K562 (cell line): ENCODE measurements around the gene TRIM37. TPM values are rescaled to one million over a fixed set of nuclear protein-coding genes. Genes with fewer than 3 reads are reported as not detected.

Experiments
- KDM1A ChIP-seq, 2 experiments: fragments of 450-650 bp; IDR thresholded peaks; 2 replicates each; pipeline ENCODE4 v1.6.1; 2016; ENCODE audit warnings: mild to moderate bottlenecking in 2 of 2
- MGA ChIP-seq: fragments of 450-650 bp; IDR thresholded peaks from 2 replicates; pipeline ENCODE4 v1.6.1; 2016; ENCODE audit warnings: mild to moderate bottlenecking, moderate library complexity
- NCOA1 ChIP-seq: fragments of 450-650 bp; IDR thresholded peaks from 2 replicates; pipeline ENCODE4 v1.6.1; 2016; ENCODE audit warnings: low read depth
- NR2C1 ChIP-seq, 2 experiments: fragments of 450-650 bp; IDR thresholded peaks; 2 replicates each; pipeline ENCODE4 v1.6.1; 2017; ENCODE audit warnings: mild to moderate bottlenecking in 2 of 2, antibody characterized with exemption in 1 of 2, inconsistent platforms in 1 of 2, missing compliant biosample characterization in 1 of 2, missing genetic modification characterization in 1 of 2
- ZNF644 ChIP-seq: fragments of 200-800 bp; sonication (Bioruptor generic); IDR thresholded peaks from 2 replicates; pipeline ENCODE4 v1.6.1; 2016; ENCODE audit warnings: low read depth, missing genetic modification characterization, missing compliant biosample characterization
- ZNF76 ChIP-seq: fragments of 250-450 bp; sonication (Bioruptor Pico); IDR thresholded peaks from 2 replicates; pipeline ENCODE4 v1.4.0; 2020; ENCODE audit warnings: mild to moderate bottlenecking, moderate library complexity, borderline replicate concordance
- polyA plus RNA-seq, 8 experiments: library from polyadenylated mRNA; depleted of rRNA in 4 of 8; stranded (reverse) in 5 of 8; unstranded in 3 of 8; fragments of >200 nt; fragmentation: Nextera tagmentation in 2 of 8; fragmentation: Illumina TruSeq in 1 of 8; extraction: Ambion mirVana in 2 of 8; extraction: Trizol in 1 of 8; gene quantifications; 2 replicates each; pipeline versions ENCODE4 v1.2.1 to v1.2.3, GENCODE V29; 2011 to 2014; ENCODE audit warnings: inconsistent platforms in 1 of 8, missing spikeins in 1 of 8
- total RNA-seq, 7 experiments: library from RNA; depleted of rRNA in 6 of 7; stranded (reverse); fragments of >200 nt in 6 of 7; fragmentation: Illumina TruSeq in 2 of 7; extraction: Trizol in 2 of 7; gene quantifications; 2 replicates each; pipeline versions ENCODE4 v1.2.1 to v1.2.3, GENCODE V29; 2011 to 2021; ENCODE audit warnings: low replicate concordance in 1 of 7
- TF ChIP-seq, protein P1 (sequence below): fragments of 450-650 bp; IDR thresholded peaks from 2 replicates; pipeline ENCODE4 v1.7.1; 2018; ENCODE audit warnings: mild to moderate bottlenecking, low read depth; ENCODE audit not compliant: partially characterized antibody
- TF ChIP-seq, protein P2 (sequence below): fragments of 450-650 bp; IDR thresholded peaks from 2 replicates; pipeline ENCODE4 v1.6.1; 2016
- TF ChIP-seq, protein P3 (sequence below): sonication (generic); formaldehyde crosslinking; IDR thresholded peaks from 2 replicates; pipeline ENCODE4 v1.8.1; 2023; ENCODE audit warnings: mild to moderate bottlenecking, missing genetic modification reagents, moderate library complexity

The TRIM37 gene
- total and polyA plus RNA-seq, 9 of the 15 experiments (the other 6 are each of a cell fraction or from before 2014, with no cell fraction given), result 4.5 to 31.4 (median 23.8) TPM

DNA sequence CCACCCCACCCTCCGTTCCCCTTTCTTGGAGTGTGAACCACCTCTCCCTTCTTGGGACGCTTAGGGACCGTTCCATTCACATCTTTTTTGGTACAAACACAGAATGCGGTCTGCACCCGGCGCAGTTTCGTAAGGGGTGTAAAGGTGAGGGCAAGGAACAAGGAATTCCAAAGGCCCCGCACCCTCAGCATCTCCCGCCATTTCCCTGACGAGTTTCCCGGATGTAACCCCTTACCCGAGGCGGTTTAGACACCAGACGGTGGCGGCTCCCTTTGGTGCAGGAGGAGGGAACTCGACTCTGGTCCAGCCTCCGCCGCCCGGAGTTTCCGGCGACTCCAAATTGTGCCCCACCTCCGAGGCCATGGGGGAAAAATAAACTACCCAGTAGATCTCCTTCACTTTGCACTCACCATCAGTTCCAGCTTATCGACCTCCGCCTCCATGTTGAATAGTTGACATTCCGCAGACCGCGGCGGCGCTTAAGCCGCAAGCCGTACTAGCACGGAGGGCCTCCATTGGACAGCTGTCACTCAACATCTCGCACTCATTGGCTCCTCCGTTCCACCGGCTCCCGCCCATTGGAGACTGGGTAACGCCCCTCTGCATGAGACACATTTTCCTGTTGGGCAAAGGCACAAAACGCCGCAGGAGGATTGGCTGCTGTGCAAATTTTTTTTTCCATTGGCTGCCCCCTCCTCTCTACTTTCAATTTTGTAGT lies 48.2 kb upstream of the TRIM37 start, which contains the start of gene SKA2 (continued):
- TF ChIP-seq, protein P1, sequence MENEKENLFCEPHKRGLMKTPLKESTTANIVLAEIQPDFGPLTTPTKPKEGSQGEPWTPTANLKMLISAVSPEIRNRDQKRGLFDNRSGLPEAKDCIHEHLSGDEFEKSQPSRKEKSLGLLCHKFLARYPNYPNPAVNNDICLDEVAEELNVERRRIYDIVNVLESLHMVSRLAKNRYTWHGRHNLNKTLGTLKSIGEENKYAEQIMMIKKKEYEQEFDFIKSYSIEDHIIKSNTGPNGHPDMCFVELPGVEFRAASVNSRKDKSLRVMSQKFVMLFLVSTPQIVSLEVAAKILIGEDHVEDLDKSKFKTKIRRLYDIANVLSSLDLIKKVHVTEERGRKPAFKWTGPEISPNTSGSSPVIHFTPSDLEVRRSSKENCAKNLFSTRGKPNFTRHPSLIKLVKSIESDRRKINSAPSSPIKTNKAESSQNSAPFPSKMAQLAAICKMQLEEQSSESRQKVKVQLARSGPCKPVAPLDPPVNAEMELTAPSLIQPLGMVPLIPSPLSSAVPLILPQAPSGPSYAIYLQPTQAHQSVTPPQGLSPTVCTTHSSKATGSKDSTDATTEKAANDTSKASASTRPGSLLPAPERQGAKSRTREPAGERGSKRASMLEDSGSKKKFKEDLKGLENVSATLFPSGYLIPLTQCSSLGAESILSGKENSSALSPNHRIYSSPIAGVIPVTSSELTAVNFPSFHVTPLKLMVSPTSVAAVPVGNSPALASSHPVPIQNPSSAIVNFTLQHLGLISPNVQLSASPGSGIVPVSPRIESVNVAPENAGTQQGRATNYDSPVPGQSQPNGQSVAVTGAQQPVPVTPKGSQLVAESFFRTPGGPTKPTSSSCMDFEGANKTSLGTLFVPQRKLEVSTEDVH, result peak; percentile 95
- TF ChIP-seq ZNF644 (0 out of 2 replicates have a peak, but pooled peaks have one; percentile 78), NR2C1 (IDR thresholded peaks at IDR 0.05) (no peak), NR2C1 (tag; IDR thresholded peaks at IDR 0.05) (peak; percentile 48; the same call in 1 of the 2 replicates), ZNF76 (no peak), KDM1A (IDR thresholded peaks at IDR 0.05) (0 out of 4 replicates have a peak, but pooled peaks of 1 of the 2 experiments have one; percentile 6), MGA (peak; percentile 55; the same call in 1 of the 2 replicates), NCOA1 (0 out of 2 replicates have a peak, but pooled peaks have one; percentile 35)
- TF ChIP-seq, protein P2, sequence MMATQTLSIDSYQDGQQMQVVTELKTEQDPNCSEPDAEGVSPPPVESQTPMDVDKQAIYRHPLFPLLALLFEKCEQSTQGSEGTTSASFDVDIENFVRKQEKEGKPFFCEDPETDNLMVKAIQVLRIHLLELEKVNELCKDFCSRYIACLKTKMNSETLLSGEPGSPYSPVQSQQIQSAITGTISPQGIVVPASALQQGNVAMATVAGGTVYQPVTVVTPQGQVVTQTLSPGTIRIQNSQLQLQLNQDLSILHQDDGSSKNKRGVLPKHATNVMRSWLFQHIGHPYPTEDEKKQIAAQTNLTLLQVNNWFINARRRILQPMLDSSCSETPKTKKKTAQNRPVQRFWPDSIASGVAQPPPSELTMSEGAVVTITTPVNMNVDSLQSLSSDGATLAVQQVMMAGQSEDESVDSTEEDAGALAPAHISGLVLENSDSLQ, result peak; percentile 99
- TF ChIP-seq, protein P3, sequence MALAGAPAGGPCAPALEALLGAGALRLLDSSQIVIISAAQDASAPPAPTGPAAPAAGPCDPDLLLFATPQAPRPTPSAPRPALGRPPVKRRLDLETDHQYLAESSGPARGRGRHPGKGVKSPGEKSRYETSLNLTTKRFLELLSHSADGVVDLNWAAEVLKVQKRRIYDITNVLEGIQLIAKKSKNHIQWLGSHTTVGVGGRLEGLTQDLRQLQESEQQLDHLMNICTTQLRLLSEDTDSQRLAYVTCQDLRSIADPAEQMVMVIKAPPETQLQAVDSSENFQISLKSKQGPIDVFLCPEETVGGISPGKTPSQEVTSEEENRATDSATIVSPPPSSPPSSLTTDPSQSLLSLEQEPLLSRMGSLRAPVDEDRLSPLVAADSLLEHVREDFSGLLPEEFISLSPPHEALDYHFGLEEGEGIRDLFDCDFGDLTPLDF, result peak; percentile 67
